Mucosa of descending colon (tissue), 3 donors: ENCODE measurements around the gene CSF2. TPM values are rescaled to one million over a fixed set of nuclear protein-coding genes. Genes with fewer than 3 reads are reported as not detected.

Experiments
- ATAC-seq: fragments of 200-7000 bp; cut with Tn5 transposase; one replicate; pipeline ENCODE4 v1.9.1; 2020; ENCODE audit warnings: mild to moderate bottlenecking, moderate library complexity
- DNase-seq, 3 donors: peaks; one replicate each; pipeline ENCODE4 v3.0.0-alpha.2; 2020
- H3K36me3 ChIP-seq: fragments of 200-600 bp; one replicate; pipeline ENCODE4 v1.8.0; 2021; ENCODE audit warnings: low read depth, mild to moderate bottlenecking
- H3K4me1 ChIP-seq: fragments of 200-600 bp; one replicate; pipeline ENCODE4 v1.8.0; 2021; ENCODE audit warnings: low read depth, mild to moderate bottlenecking
- H3K4me3 ChIP-seq: fragments of 200-600 bp; one replicate; pipeline ENCODE4 v1.8.0; 2021; ENCODE audit warnings: mild to moderate bottlenecking
- H3K9me3 ChIP-seq: fragments of 200-600 bp; one replicate; pipeline ENCODE4 v1.8.0; 2021; ENCODE audit warnings: mild to moderate bottlenecking
- CTCF ChIP-seq: fragments of 200-600 bp; IDR thresholded peaks from one replicate; pipeline ENCODE4 v1.8.0; 2022; ENCODE audit warnings: antibody characterized with exemption, mild to moderate bottlenecking
- intact Hi-C, 2 donors: fragments of 100-400 bp; cut with DNase I in 1 of 2; cut with micrococcal nuclease in 1 of 2; formaldehyde crosslinking; loops; one replicate each; pipeline versions ENCODE4 v1.11.0 to v1.11.1; 2022; cut with DNase I, micrococcal nuclease
- total RNA-seq, 3 donors: library from RNA; stranded (reverse); fragmentation: NEBNext Ultra II Directional in 2 of 3; extraction: Animal tissue kit (Norgen Biotek cat#: 25700) in 2 of 3; gene quantifications; one replicate each; pipeline versions ENCODE4 v1.2.1 to v1.2.4, GENCODE V29; 2021 to 2023
- donor health status: DM: no; HTN: no; CAD: no; lungs with moderate emphysema.
- donor health status: DM: no; HTN: no; CAD: no.
- donor health status: DM: no; HTN: yes; CAD: no.

CSF2 gene
- total RNA-seq, 3 donors from 2014 or later = not detected

GRCh38 chr5:132067941-132068808 is 5.4 kb upstream of the CSF2 start:
- no peak for ATAC-seq
- Histone ChIP-seq H3K4me3 (no peak overlapping the region), H3K9me3 (no peaks in the 10 kb centered on the region), H3K36me3 (no peaks in the 10 kb centered on the region), H3K4me1 (peaks cover 1% of the 10 kb centered on the region)
- intact Hi-C loops = no loop called here
- no peak for DNase-seq
- no peak for TF ChIP-seq CTCF

GRCh38 chr5:132069561-132069960 is 4.0 kb upstream of the CSF2 start:
- Histone ChIP-seq H3K36me3 (no peaks in the 10 kb centered on the region), H3K4me3 (no peak overlapping the region), H3K9me3 (no peaks in the 10 kb centered on the region), H3K4me1 (no peaks in the 10 kb centered on the region)
- intact Hi-C loops = no loop called here
- TF ChIP-seq CTCF = no peak
- DNase-seq = no peak
- no peak for ATAC-seq

- intact Hi-C loops = no loop called here
- no peak overlapping the region for H3K4me3 ChIP-seq
- no peak for TF ChIP-seq CTCF
- H3K36me3 ChIP-seq = no peaks in the 10 kb centered on the region
- DNase-seq (no peak), ATAC-seq (no peak)
- no peaks in the 10 kb centered on the region for H3K9me3 ChIP-seq
- H3K4me1 ChIP-seq = no peaks in the 10 kb centered on the region
Measured at GRCh38 chr5:132069994-132070393, 3.6 kb upstream of the CSF2 start.

- no peak overlapping the region for H3K4me3 ChIP-seq
- ATAC-seq (no peak), DNase-seq (no peak)
- H3K4me1 ChIP-seq = no peaks in the 10 kb centered on the region
- no peaks in the 10 kb centered on the region for H3K9me3 ChIP-seq
- H3K36me3 ChIP-seq = no peaks in the 10 kb centered on the region
- TF ChIP-seq CTCF = no peak
- intact Hi-C loops = no loop called here
Measured at GRCh38 chr5:132070460-132071337, 2.9 kb upstream of the CSF2 start.

- DNase-seq (no peak), ATAC-seq (no peak)
- TF ChIP-seq CTCF = no peak
- Histone ChIP-seq H3K36me3 (no peaks in the 10 kb centered on the region), H3K9me3 (no peaks in the 10 kb centered on the region), H3K4me1 (no peaks in the 10 kb centered on the region), H3K4me3 (no peak overlapping the region)
- intact Hi-C loops = no loop called here
Measured at GRCh38 chr5:132071338-132071707, 2.3 kb upstream of the CSF2 start.
